GM21723 (cell line): ENCODE measurements around the gene TIMM21.

Experiments used
- ATAC-seq: cut with Tn5 transposase; IDR thresholded peaks from one replicate; pipeline ENCODE4 v1.9.1; 2021; ENCODE audit warnings: mild to moderate bottlenecking, moderate library complexity; ENCODE audit not compliant: unreplicated experiment

TIMM21 gene, protein sequence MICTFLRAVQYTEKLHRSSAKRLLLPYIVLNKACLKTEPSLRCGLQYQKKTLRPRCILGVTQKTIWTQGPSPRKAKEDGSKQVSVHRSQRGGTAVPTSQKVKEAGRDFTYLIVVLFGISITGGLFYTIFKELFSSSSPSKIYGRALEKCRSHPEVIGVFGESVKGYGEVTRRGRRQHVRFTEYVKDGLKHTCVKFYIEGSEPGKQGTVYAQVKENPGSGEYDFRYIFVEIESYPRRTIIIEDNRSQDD

DNA sequence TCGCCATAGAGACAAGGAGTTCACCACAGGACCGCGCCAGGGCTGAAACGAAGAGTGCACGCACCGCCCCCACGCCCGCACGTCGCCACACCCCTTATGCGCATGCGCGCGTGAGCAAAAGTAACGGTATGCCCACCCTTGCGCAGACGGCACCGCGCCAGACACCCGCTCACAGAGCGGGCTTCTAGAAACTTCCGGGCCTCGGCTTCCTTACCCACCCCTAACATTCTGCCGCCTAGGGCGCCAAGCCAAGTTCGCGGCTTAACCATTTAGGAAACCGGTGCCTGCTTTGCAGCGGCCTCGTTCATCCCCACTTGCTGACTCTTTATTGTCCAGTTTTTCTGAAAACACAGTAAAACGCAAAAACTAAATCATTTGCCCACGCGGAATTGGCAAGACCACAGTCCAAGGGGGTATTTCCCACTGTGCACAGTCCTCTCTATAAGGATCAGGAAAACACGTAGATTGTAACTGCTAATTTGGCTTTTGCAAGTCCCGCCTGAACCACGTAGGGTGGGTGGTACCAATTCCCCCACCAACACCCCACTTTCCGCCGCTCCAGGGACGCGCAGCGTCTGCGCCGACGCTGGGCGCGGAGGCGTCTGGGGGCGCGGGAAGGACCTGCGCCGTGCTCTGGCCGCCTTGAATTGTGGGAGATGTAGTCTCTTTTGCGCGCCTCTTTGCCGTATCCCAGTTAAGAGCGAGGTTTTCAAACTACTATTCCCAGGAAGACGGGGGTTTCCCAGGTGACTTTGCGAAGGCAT is at the start of gene TIMM21, which contains the start of gene FBXO15:
TSS of gene TIMM21 (plus strand) at position 745 of the 764 bp plus-strand sequence. CDS start 286 bp downstream, outside the sequence.
TSS of gene FBXO15 (minus strand) at position 56 of the 764 bp plus-strand sequence. CDS start at position 7, 49 bp downstream.
- peak; percentile 92 for ATAC-seq

DNA sequence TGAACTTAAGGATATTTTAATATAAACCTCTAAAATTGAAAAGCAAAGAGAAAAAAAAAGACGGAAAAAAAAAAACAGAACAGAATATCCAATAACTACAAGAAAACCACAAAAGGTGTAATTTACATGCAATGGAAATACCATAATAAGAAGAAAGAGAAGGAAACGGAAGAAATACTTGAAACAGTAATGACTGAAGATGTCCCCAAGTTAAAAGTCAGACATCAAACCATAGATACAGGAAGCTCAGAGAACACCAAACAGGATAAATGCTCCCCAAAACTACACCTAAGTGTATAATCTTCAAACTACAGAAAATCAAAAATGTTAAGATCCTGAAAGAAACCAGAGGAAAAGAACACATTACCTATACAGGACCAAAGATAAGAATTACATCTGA is 39.9 kb upstream of the TIMM21 start:
- ATAC-seq: no peak

GRCh38 chr18:74110149-74110548 is 38.2 kb upstream of the TIMM21 start:
- ATAC-seq: no peak

- no peak for ATAC-seq
Observed at GRCh38 chr18:74110976-74111375, 37.3 kb upstream of the TIMM21 start.

DNA sequence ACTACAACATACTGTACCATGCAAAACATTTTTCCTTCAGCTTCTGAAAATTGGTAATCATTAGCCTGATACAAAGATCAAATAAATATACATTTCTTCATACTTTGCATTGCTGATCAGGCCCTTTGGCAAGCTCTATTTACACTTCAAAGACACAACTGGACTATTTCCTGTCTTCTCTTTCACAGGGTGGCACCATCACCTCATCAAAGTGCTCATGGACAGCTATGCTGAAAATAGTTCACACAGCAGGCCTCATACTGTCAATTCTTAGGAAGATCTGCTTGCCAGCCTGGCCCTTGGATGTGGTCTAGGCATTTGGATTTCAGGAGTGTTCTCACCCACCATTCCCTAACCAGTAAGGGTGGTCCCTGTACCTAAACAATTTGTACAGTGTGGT is 34.6 kb upstream of the TIMM21 start:
- ATAC-seq: no peak

DNA sequence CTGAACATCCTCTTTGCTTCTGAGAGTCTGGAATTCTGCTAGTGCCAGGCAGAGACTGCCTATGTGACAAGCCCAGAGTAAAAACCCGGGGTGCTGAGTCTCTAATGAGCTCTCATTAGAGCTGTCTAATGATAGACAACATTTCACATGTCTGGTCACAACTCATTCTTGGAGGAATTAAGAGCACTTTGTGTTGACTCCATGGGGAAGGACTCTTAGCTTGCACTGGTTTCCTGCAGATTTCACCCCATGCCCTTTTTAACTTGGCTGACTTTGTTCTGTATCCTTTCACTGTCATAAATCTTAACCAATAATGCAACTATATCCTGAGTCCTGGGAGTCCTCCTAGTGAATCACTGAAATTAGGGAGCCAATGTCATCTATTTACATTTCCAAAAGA is 34.2 kb upstream of the TIMM21 start:
- ATAC-seq: no peak

GRCh38 chr18:74115046-74115445 is 33.3 kb upstream of the TIMM21 start:
- no peak for ATAC-seq

DNA sequence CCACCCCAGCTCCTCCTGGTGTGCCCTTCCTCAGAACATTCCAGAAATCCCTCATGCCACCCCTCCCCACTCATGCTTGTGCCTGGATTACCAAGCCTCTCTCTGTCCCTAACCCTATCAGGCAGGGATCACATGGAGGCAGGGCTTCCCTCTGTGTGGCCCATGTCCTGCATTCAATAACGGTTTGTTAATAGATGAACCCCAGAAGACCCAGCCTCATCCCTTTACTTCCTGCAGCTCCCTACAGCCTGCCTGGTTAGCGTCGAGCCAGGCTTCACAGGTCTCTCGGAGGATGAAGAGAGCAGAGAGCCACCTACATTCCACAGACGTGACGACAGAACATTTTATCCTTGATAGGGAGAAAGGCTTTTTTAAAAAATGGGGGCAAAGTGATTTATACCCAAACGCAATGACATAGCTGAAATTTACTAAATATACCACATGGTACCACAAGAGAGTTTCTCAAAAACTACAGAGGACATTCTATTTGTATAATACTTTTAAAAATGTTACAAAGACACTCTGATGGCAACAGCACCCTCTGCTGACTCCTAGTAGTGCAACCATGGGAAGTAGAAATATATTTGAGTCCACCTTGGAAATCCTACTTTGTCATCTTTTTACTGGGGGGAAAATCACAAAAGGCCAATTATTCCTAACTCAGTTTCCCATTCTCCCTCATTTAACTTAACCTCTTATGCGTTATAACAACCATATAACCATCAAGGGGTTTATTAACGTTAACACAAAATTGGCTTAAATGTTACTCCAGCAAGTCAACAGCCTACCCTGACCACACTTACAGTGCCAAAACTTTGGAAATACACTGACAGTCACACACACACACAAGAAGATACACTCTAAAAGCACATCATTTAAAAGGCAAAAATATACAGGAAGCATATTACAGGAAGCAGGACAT is 31.4 kb upstream of the TIMM21 start:
- ATAC-seq: no peak

DNA sequence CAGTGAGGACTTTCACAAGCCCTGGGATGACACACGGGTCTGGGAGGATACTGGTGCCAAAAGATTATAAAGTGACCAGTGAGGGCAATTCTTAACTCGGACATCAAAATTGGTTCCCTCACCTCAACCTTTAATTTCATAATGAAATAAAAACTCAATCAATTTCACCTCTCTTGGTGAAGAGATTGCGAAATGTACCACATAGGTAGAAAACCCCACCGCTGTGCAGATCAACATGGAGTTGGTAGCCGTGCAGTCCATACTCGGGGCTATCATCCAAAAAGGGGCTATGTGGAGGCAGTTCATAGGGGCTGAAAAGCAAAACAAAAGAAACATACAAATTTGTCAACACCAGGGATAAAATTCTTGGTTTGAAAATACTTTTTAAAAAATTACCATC is 25.1 kb upstream of the TIMM21 start:
- ATAC-seq: no peak

DNA sequence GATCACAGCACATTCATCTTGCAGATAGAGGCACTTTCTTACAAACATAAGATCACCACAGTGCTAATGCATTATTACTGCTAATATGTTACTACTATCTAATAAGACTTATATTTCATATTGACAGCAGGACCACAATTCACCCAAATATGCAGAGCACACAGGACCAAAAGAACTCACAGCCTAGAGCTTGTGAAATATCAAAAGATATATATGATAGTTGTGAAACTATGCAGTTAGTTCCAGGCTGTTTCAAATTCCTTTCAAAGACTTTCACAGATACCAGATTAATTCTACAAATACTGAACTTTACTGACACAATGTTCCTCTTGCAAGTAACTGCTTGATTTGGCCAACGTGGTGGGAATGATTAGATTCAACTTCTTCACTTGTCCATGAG is 23.7 kb upstream of the TIMM21 start:
- ATAC-seq: no peak

- ATAC-seq: no peak
Observed at GRCh38 chr18:74126684-74127655, 21.4 kb upstream of the TIMM21 start.

- ATAC-seq: no peak
Observed at GRCh38 chr18:74128159-74128558, 20.2 kb upstream of the TIMM21 start.

DNA sequence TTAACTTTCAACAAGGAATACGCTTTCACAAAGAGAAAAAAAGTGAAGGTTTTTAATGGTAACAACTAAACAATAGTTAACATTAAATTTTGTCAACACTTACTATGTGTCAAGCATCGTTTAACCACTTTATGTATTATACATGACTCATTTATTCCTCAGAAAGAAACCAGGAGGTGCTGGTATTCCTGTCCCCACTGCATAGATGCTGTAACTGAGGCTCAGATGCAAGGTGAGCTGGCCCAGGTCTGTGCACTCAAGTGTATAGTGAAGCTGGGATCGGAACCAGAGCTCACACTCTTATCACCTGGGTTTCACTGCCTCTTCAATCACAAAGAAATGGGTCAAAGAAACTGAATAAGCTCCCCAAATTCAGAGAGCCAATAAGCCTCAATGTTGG is 17.2 kb upstream of the TIMM21 start:
- ATAC-seq: no peak

DNA sequence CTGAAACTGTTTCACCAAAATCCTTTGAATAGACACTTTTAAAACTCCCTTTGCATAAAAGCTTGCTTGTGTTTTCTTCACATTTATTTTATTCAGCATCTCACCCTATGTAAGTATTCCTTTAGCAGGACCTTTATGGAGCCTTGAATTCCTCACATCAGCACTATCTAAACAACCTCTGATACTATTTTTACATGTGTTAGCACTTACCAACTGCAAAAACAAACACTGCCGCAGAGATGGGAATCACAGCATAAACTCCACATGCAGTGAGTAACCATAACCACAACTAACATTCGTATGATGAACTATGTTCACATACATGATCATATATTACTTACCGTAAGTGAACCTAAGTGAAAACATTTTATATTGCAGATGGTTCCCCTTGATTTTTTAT is 16.1 kb upstream of the TIMM21 start:
- no peak for ATAC-seq

DNA sequence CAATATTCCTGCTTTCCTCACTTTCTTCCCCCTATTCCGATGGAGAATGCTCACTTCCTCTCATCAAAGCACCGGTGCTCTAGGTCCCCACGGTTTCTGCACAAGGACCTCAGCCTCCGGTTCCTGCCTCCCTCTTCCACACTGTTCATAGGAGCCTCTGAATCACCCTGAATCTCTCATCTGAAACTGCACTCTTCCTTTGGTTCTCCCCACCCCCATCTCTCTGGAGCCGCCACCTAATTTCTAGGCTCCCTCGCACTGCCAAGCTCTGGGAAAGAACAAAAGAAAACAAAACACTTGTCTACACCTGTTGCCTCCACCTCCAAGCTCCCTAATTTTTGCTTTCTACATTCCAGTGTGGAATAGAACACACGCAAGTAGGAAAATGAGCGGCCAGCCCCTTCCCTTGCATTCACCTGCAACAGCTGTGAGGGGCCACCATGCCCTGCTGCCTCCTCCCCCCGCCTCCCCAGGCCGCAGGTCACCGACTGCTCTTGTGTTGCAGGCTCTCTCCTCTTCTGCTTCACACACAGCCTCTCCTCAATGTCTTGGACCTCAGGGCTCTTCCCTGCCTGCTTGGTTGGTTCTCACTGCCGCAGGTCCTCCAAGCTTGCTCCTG is 10.3 kb upstream of the TIMM21 start:
- no peak for ATAC-seq

DNA sequence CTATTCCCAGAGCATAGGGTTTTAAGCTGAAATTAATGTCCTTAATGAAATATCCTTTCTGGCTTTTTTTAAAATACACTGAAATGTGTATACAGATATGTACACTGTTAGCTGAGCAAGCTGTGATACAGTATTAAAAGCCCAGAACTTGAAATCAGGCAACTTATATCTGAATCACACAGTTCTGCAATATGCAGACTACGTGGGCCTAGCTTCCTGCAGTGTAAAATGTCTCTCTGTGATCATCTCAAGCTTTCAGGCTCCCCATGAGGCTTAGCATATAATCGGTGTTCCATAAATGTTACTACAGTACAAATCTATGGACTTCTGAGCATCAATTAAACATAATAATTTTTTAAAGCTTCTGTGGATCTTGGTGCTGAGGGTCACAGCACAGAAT is 8.9 kb upstream of the TIMM21 start:
- peak; percentile 28 for ATAC-seq

DNA sequence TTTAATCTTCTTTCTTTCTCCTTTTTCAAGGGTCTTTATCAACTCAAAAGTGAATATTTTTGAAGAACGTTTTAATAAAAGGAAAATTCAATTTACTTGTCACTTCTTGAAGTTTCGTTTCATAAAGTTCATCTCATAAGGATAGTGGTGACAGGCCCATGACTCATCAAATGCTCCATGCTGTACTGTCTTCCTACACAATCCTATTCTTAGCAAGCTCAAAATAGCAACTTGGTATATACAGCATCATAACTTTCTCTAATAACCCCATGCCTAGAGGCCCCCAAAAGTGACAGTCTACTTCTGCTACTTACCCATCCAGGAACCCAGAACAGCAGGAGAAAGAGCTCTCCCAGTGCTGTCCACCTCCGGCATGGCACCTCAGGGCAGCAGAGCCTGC is 8.4 kb upstream of the TIMM21 start:
- peak; percentile 65 for ATAC-seq

GRCh38 chr18:74140582-74140981 is 7.7 kb upstream of the TIMM21 start:
- no peak for ATAC-seq

DNA sequence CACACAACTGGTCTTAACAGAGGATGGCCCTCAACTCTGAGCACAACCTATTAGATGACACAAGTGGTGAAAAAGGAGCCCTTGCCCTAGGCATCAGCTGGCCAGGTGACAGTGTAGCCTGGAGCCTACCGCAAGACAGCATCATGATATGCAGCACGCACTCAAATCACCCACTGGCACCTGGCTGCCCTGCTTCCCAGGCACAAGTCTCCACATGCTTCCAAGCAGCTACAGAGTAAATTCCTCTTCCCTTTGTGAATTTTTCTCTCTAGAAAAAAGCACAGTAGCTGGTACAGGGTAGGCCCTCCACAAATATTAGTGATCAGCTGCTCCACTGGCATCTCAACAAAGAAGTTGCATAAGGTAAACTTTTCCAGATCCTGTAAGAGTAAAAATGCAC is 6.7 kb upstream of the TIMM21 start:
- no peak for ATAC-seq

- no peak for ATAC-seq
Observed at GRCh38 chr18:74142252-74142651, 6.1 kb upstream of the TIMM21 start.
